Kidney (tissue), 14 donors: ENCODE measurements around the gene WNT9B. TPM values are rescaled to one million over a fixed set of nuclear protein-coding genes. Genes with fewer than 3 reads are reported as not detected.

Source experiments
- DNase-seq, 5 donors: peaks; one replicate each; pipeline ENCODE4 v3.0.0-alpha.2; 2013 to 2020
- FAIRE-seq: peaks from 2 replicates; lab custom pipeline; 2012; peaks lifted over from hg19 to GRCh38; lab: Jason Lieb, UNC
- H3K27ac ChIP-seq, 2 donors: one replicate each; pipeline ENCODE4 v1.7.0; 2013; ENCODE audit warnings: low read depth in 2 of 2, low read length in 2 of 2, inconsistent platforms in 1 of 2
- H3K27me3 ChIP-seq: one replicate; pipeline ENCODE4 v1.7.1; 2013; ENCODE audit warnings: low read length, inconsistent platforms; ENCODE audit not compliant: control insufficient read depth, insufficient read depth
- H3K36me3 ChIP-seq, 3 donors: one replicate each; pipeline versions ENCODE4 v1.7.0 to v1.7.1; 2013; ENCODE audit warnings: low read length in 3 of 3, control low read depth in 1 of 3, inconsistent platforms in 1 of 3; ENCODE audit not compliant: insufficient read depth in 3 of 3, control insufficient read depth in 2 of 3
- H3K4me1 ChIP-seq, 3 donors: one replicate each; pipeline versions ENCODE4 v1.7.0 to v1.7.1; 2013; ENCODE audit warnings: low read length in 3 of 3, inconsistent platforms in 1 of 3, low read depth in 1 of 3; ENCODE audit not compliant: control insufficient read depth in 2 of 3, insufficient read depth in 2 of 3
- H3K4me3 ChIP-seq, 3 donors: one replicate each; pipeline versions ENCODE4 v1.7.0 to v1.8.1; 2013; ENCODE audit warnings: low read length in 3 of 3, control low read depth in 1 of 3, inconsistent platforms in 1 of 3
- H3K9ac ChIP-seq, 3 donors: one replicate each; pipeline versions ENCODE4 v1.7.0 to v1.7.1; 2013; ENCODE audit warnings: low read length in 3 of 3, control low read depth in 1 of 3, inconsistent platforms in 1 of 3
- H3K9me3 ChIP-seq, 3 donors: one replicate each; pipeline versions ENCODE4 v1.7.0 to v1.7.1; 2013; ENCODE audit warnings: low read length in 3 of 3, control low read depth in 1 of 3, inconsistent platforms in 1 of 3; ENCODE audit not compliant: control insufficient read depth in 2 of 3, insufficient read depth in 1 of 3
- CTCF ChIP-seq: IDR thresholded peaks from 3 replicates; pipeline ENCODE4 v1.5.1; 2012; ENCODE audit warnings: mild to moderate bottlenecking, moderate library complexity, borderline replicate concordance; ENCODE audit not compliant: insufficient read depth; ENCODE audit errors: extremely low read depth
- intact Hi-C: fragments of 100-400 bp; cut with DNase I; formaldehyde crosslinking; loops from one replicate; pipeline ENCODE4 v1.11.1; 2022
- polyA plus RNA-seq: library from polyadenylated mRNA; stranded (reverse); fragments of 350-450 nt; fragmentation: Illumina TruSeq; extraction: RNeasy Lipid Tissue Mini Kit (QIAGEN cat#74804); gene quantifications from one replicate; pipeline ENCODE4 v1.2.3, GENCODE V29; 2014; ENCODE audit warnings: low read depth, low replicate concordance; ENCODE audit not compliant: insufficient read depth
- total RNA-seq: library from RNA; stranded (reverse); fragmentation: NEBNext Ultra II Directional; extraction: Animal tissue kit (Norgen Biotek cat#: 25700); gene quantifications from one replicate; pipeline ENCODE4 v1.2.1, GENCODE V29; 2021
- donor health status: control.
- donor health status: control.
- donor health status: control.
- donor health status: control.
- donor health status: control.
- donor health status: DM: yes; HTN: yes; CAD: no.
- donor health status: Normal renal cell carcinoma (clear cell type).

WNT9B gene
- total and polyA plus RNA-seq, 2 donors from 2014 or later = 1.9 to 5.3 TPM

DNA sequence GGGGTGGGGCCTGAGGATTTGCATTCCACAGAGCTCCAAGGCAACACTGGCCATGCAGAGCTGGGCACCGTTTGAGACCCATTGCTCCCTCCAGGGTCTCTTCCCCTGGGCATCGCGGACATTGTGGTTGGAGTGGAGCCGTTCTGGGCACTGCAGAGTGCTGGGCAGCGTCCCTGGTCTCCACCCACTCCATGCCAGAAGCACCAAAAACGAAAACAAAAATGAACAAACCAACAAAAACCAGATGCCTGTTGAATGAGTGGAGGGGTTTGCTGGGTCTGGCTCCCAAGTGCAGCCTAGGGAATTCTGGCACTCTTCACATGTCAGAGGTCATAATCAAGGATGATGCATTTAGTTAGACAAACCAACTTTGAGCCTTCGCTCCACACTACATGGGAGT, 17.9 kb downstream of the WNT9B start:
- H3K4me1 ChIP-seq = peaks cover 0 to 12% (median 0%) of the 10 kb centered on the region in 3 donors
- no peaks in the 10 kb centered on the region for H3K36me3 ChIP-seq
- no peak for FAIRE-seq
- H3K9me3 ChIP-seq = no peaks in the 10 kb centered on the region
- no peak for TF ChIP-seq CTCF
- no peak overlapping the region for H3K4me3 ChIP-seq
- no peaks in the 10 kb centered on the region for H3K27me3 ChIP-seq
- no peak overlapping the region for H3K9ac ChIP-seq
- DNase-seq = peak in 1 of 5 donors; percentile 27
- no peak overlapping the region for H3K27ac ChIP-seq
- intact Hi-C loops = no loop called here

- Histone ChIP-seq H3K4me3 (no peak overlapping the region), H3K9ac (no peak overlapping the region), H3K27ac (no peak overlapping the region), H3K4me1 (peaks cover 0 to 10% (median 0%) of the 10 kb centered on the region in 3 donors), H3K27me3 (no peaks in the 10 kb centered on the region), H3K9me3 (no peaks in the 10 kb centered on the region), H3K36me3 (no peaks in the 10 kb centered on the region)
- FAIRE-seq (no peak), DNase-seq (peak; percentile 47 to 70 (median 65))
- intact Hi-C loops = no loop called here
- no peak for TF ChIP-seq CTCF
Observed at GRCh38 chr17:46869975-46870803, 18.8 kb downstream of the WNT9B start.

- Histone ChIP-seq H3K9ac (no peak overlapping the region), H3K9me3 (no peaks in the 10 kb centered on the region), H3K27me3 (no peaks in the 10 kb centered on the region), H3K36me3 (no peaks in the 10 kb centered on the region), H3K4me1 (peaks cover 0 to 10% (median 0%) of the 10 kb centered on the region in 3 donors), H3K27ac (no peak overlapping the region), H3K4me3 (no peak overlapping the region)
- DNase-seq = peak in 1 of 5 donors; percentile 49
- TF ChIP-seq CTCF = no peak
- intact Hi-C loops = no loop called here
- no peak for FAIRE-seq
Observed at GRCh38 chr17:46872421-46872820, 21.0 kb downstream of the WNT9B start.
